GM21737 (cell line): ENCODE measurements around the gene RBM15B.
"Not testable (repeated sequence)": the region's sequence is repeated elsewhere in the genome, so short reads cannot be mapped to it uniquely, and the experiment has no call there.

Experiments
- ATAC-seq: cut with Tn5 transposase; IDR thresholded peaks from one replicate; pipeline ENCODE4 v1.9.1; 2021; ENCODE audit warnings: mild to moderate bottlenecking, moderate library complexity; ENCODE audit not compliant: unreplicated experiment

Gene RBM15B

DNA sequence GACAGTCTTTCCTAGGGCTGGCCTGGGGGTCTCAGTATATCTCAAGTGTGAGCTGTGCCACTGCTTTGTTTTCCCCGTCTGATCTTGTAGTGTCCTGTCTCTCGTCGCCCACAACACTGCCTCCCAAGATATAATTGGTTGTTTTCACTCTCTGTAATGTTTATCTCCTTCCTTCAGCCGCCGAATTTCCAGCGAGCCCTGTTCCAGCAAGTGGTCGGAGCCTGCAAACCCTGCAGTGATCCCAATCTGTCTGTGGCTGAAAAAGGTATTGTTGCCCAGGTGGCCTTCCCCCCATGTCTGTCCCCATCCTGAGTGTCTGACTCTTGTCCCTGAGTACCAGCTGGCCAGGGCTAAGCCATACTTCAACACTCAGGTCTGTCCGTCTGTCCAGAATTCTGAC, 15.5 kb upstream of the RBM15B start:
- no peak for ATAC-seq

DNA sequence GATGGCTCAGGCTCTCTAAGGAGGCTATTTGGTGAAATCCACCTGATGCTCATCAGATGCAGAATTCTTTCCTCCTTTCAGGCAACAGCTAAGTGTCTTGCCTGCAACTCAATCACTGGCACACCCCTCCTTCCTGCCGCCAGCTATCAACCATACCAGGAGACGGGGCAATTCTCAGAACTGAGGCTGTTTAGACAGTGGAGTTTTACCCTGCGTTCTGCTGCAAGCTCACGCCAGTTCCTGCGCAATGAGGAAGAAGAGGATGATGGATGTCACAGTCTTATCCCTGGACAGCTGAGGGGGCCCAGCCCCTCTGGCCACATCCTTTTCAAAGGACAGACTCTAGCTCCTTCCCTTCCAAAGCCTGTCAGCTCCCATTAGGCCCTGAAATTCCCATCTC, 13.0 kb upstream of the RBM15B start:
- no peak for ATAC-seq

DNA sequence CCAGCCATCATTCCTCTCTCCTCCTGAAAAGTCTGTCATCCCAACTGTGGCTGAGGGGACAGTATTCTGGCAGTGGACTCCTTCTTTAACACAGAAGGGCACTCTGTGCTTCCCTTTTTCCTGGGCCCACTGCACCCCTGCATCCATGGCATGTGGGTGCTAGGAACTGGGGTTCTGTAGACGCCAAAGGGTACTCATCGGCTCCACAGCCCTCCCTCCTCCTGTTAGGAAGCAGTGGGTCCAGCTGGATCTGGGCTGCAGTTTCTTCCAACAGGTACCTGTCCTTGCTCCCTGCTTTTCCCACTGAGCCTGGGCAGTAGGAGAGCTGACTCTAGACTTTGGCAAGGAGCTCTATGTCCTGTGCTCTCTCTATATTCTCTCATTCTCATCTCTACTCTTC, 12.4 kb upstream of the RBM15B start:
- ATAC-seq: no peak

- no peak for ATAC-seq
Measured at GRCh38 chr3:51379301-51379700, 11.8 kb upstream of the RBM15B start.

DNA sequence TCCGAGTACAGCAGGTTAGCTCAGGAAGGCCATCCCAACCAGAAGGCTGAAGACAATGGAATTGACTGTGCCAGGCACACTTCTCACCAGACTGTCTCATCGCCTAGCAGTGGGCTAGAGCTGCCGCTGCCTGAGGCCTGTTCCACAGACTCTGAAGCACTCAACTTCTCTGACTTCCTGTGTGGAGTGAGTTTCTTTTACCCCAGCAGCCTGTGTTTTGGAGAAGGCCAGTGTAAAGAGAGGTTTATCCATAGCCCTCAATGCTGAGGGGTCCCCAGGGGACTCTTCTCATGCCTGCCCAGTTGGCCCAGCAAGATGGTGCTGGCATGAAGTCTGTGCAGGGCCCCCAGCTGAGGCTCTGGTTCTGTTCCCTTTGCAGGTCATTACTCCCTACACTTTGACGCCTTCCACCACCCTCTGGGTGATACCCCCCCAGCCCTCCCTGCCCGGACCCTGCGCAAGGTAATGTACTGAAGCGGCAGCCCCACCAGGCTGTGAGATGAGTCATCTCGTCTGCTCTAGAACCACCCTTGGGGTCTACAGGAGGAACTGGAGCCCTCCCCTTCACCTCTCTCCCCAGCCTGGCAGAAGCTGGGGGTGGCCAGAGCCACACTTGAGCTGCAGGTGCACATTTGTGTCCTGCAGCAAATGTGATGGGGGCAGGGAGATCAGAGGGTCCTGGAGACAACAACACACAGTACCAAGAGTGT, 11.2 kb upstream of the RBM15B start:
- no peak for ATAC-seq

- ATAC-seq: no peak
Measured at GRCh38 chr3:51380601-51381332, 10.3 kb upstream of the RBM15B start.

- ATAC-seq: no peak
Measured at GRCh38 chr3:51381333-51381705, 9.8 kb upstream of the RBM15B start.

DNA sequence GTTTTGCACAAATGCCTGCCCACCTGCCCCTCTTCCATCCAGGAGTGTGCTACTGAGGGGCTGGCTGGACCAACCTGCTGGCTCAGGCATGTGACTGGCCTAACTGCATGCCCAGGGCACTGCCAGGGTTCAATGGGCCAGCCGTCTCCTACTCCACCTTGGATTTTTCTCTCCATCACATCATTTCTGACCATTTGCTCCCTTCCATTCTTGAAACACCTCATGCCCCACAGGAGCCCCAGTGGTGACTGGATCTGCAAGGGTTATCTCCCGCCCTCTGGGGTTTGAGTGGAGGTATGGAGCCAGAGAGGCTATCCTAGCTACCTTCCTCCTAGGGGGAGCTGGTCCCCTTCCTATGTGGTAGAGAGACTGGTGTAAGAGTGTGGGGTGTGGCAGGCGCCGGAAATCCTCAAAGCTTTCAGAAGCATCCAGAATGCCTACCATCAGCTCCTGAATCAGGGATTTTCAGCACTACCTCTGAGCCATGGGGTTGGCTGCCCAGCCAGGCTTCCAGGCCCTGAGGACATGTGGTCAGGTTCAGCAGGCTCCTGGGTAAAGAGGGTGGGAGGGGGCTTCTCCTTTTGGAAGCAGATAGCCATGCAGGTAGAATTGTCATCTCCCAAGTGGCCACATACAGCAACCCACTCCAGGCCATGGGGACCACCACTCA, 8.9 kb upstream of the RBM15B start:
- no peak for ATAC-seq

- no peak for ATAC-seq
Measured at GRCh38 chr3:51382947-51383578, 8.0 kb upstream of the RBM15B start.

DNA sequence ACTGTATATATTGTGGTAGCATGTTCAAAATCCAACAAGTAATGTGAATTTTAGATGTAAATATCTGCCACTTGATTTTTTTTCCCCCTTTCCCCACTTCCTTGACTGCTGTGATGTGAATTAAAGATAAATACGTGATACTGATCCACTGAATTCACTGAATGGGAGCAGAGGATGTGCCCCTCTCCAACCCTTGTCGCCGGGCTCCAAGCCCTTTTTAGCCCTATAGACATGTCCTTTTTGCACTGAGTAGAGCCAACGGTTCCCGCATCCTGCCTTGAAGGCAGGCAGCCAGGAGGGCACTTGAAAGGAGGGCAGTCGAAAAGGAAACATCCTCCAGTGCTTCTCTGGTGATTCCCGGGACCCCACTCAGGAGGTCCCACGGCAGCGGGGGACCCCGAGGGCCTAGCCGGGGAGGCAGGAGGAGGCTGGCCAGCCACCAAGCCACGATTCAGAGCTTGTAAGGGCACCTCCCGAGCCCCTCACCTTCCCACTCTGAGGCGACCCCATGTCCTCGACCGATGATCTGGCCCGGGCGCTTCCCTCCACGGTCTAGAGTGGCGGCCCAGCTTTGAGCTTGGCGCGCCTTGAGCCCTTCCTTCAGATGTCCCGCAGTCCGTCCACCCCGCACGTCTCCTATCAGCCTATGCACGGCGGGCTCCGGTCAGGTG, 6.9 kb upstream of the RBM15B start:
- no peak for ATAC-seq

GRCh38 chr3:51384726-51385473, 6.2 kb upstream of the RBM15B start, which contains the start of gene MANF:
TSS of gene MANF (plus strand) at chr3:51385291. CDS start at chr3:51385343, 52 bp downstream.
- ATAC-seq: peak; percentile 93

GRCh38 chr3:51385621-51386091, 5.4 kb upstream of the RBM15B start:
- ATAC-seq: no peak

DNA sequence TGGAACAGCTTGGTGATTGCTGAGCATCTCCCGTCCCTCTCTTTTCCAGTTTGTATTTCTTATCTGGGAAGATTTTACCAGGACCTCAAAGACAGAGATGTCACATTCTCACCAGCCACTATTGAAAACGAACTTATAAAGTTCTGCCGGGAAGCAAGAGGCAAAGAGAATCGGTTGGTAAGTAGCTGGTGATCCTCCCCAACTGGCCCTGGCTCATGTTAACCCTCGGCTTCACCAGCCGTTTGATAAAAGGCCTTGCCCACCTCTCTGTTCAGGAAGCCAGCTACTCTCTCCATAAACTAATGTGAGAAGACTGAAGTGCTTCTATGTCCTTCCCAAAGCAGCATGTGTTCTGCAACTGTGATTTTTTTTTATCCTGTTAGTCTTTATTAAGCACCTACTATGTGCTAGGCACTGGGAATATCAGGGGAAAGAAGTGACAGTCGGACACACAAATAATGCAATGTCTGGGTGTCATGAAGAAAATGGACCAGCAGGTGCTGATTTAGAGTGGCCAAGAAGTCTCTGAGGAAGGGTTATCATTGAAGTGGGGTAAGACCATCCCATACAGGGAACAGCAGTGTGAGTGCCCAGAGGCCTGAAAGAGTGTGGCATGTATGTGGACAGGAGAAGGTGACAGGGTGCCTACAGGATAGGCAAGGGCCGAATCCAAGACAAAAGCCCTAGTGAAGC, 4.8 kb upstream of the RBM15B start:
- no peak for ATAC-seq

DNA sequence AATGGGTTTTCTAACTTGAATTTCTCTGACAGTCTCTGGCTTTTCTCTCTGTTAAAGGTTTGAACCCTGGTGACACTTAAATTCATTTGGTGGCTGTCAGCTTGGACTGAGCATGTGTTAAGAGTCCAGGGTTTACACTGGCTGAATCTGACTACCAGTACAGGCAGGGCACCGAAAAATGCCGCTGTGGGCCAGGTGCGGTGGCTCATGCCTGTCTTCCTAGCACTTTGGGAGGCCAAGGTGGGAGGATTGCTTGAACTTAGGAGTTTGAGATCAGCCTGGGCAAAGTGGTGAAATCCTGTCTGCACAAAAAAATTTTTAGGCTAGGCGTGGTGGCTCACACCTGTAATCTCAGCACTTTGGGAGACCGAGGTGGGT, 4.2 kb upstream of the RBM15B start:
- ATAC-seq: no peak

DNA sequence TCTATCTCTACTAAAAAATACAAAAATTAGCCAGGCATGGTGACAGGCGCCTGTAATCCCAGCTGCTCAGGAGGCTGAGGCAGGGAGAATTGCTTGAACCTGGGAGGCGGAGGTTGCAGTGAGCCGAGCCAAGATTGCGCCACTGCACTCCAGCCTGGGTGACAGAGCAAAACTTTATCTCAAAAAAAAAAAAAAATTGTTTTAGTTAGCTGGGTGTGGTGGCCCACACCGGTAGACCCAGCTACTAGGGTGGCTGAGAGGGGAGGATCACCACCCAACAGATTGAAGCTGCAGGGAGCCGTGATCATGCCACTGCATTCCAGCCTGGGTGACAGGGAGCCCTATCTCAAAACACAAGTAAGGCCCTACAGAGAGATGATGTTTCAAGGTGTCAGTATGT, 3.8 kb upstream of the RBM15B start:
- not testable (repeated sequence) for ATAC-seq

GRCh38 chr3:51388286-51389029, 2.6 kb upstream of the RBM15B start:
- no peak for ATAC-seq

- ATAC-seq: no peak
Measured at GRCh38 chr3:51389423-51390183, 1.5 kb upstream of the RBM15B start.
